Neural cell (in vitro differentiated cells): ENCODE results near the gene DLX1. TPM values are rescaled to one million over a fixed set of nuclear protein-coding genes. Genes with fewer than 3 reads are reported as not detected.

Experiments
- H2AFZ ChIP-seq: fragments of 200-600, 300-800 bp; sonication (generic), shearing (Covaris generic); 2 replicates; pipeline ENCODE4 v1.6.0; 2014; ENCODE audit warnings: low read depth, mild to moderate bottlenecking, antibody characterized with exemption, low read length, moderate library complexity
- H3F3A ChIP-seq: fragments of 200-600 bp; shearing (Covaris generic); 2 replicates; pipeline ENCODE4 v1.6.1; 2016; ENCODE audit warnings: mild to moderate bottlenecking, moderate library complexity, mixed read lengths, antibody characterized with exemption, low read length; ENCODE audit not compliant: insufficient read depth, poor library complexity, severe bottlenecking
- H3K27ac ChIP-seq: fragments of 200-600, 300-800 bp; sonication (generic), shearing (Covaris generic); 2 replicates; pipeline ENCODE4 v1.5.1; 2014; ENCODE audit warnings: mild to moderate bottlenecking, low read length, moderate library complexity
- H3K27me3 ChIP-seq: fragments of 300-800, 200-600 bp; sonication (generic), shearing (Covaris generic); 2 replicates; pipeline ENCODE4 v1.6.0; 2014; ENCODE audit warnings: mild to moderate bottlenecking, low read depth, low read length, moderate library complexity; ENCODE audit not compliant: insufficient read depth
- H3K36me3 ChIP-seq: fragments of 300-800, 200-600 bp; sonication (generic), shearing (Covaris generic); 2 replicates; pipeline ENCODE4 v1.5.1; 2014; ENCODE audit warnings: mild to moderate bottlenecking, antibody characterized with exemption, low read length, moderate library complexity; ENCODE audit not compliant: insufficient read depth
- H3K4me2 ChIP-seq: fragments of 300-800, 200-600 bp; sonication (generic), shearing (Covaris generic); 2 replicates; pipeline ENCODE4 v1.6.0; 2014; ENCODE audit warnings: mild to moderate bottlenecking, low read length
- H3K4me3 ChIP-seq: fragments of 300-800, 200-600 bp; sonication (generic), shearing (Covaris generic); 2 replicates; pipeline ENCODE4 v1.5.1; 2014; ENCODE audit warnings: mild to moderate bottlenecking, low read length, moderate library complexity
- H3K79me2 ChIP-seq: fragments of 200-600 bp; shearing (Covaris generic); replicated peaks from 2 replicates; pipeline ENCODE4 v1.6.0; 2014; ENCODE audit warnings: mild to moderate bottlenecking, low read length, moderate library complexity; ENCODE audit not compliant: insufficient read depth
- H3K9ac ChIP-seq: fragments of 300-800, 200-600 bp; sonication (generic), shearing (Covaris generic); 2 replicates; pipeline ENCODE4 v1.6.1; 2016; ENCODE audit warnings: mild to moderate bottlenecking, low read length, mixed read lengths
- H3K9me2 ChIP-seq: fragments of 200-600 bp; shearing (Covaris generic); 2 replicates; pipeline ENCODE4 v1.6.1; 2016; ENCODE audit warnings: mild to moderate bottlenecking, low read length, mixed read lengths; ENCODE audit not compliant: insufficient read depth
- H3K9me3 ChIP-seq: fragments of 200-600, 300-800 bp; sonication (generic), shearing (Covaris generic); 2 replicates; pipeline ENCODE4 v1.6.1; 2016; ENCODE audit warnings: mild to moderate bottlenecking, mixed run types, low read length, moderate library complexity, mixed read lengths
- H4K20me1 ChIP-seq: fragments of 200-600 bp; shearing (Covaris generic); 2 replicates; pipeline ENCODE4 v1.6.1; 2016; ENCODE audit warnings: mild to moderate bottlenecking, mixed run types; ENCODE audit not compliant: insufficient read depth
- CTCF ChIP-seq: fragments of 450-650 bp; IDR thresholded peaks from 2 replicates; pipeline ENCODE4 v1.5.1; 2014; ENCODE audit warnings: antibody characterized with exemption, mild to moderate bottlenecking, moderate library complexity; ENCODE audit not compliant: poor library complexity, severe bottlenecking
- EP300 ChIP-seq: fragments of 450-650 bp; conservative IDR thresholded peaks from 2 replicates; pipeline ENCODE4 v1.6.1; 2014; ENCODE audit warnings: antibody characterized with exemption, mild to moderate bottlenecking, moderate library complexity; ENCODE audit not compliant: poor library complexity, severe bottlenecking
- EZH2 ChIP-seq: fragments of 200-600, 300-800 bp; shearing (Covaris generic), sonication (generic); IDR thresholded peaks from 2 replicates; pipeline ENCODE4 v1.6.1; 2014; ENCODE audit warnings: antibody characterized with exemption, low read length, borderline replicate concordance, mild to moderate bottlenecking; ENCODE audit not compliant: insufficient read depth, poor library complexity, severe bottlenecking
- MXI1 ChIP-seq: fragments of 450-650 bp; conservative IDR thresholded peaks from 2 replicates; pipeline ENCODE4 v1.6.1; 2014; ENCODE audit warnings: antibody characterized with exemption, mild to moderate bottlenecking; ENCODE audit not compliant: poor library complexity, severe bottlenecking
- POLR2AphosphoS5 ChIP-seq: IDR thresholded peaks from 2 replicates; pipeline ENCODE4 v1.6.1; 2012
- RAD21 ChIP-seq: fragments of 450-650 bp; conservative IDR thresholded peaks from 2 replicates; pipeline ENCODE4 v1.6.1; 2014; ENCODE audit warnings: antibody characterized with exemption, mild to moderate bottlenecking, moderate library complexity
- REST ChIP-seq: IDR thresholded peaks from 2 replicates; pipeline ENCODE4 v1.6.1; 2012; ENCODE audit warnings: borderline replicate concordance
- SMC3 ChIP-seq: fragments of 450-650 bp; conservative IDR thresholded peaks from 2 replicates; pipeline ENCODE4 v1.6.1; 2014; ENCODE audit warnings: antibody characterized with exemption, mild to moderate bottlenecking, moderate library complexity; ENCODE audit not compliant: poor library complexity
- TAF1 ChIP-seq: IDR thresholded peaks from 2 replicates; pipeline ENCODE4 v1.6.1; 2012; ENCODE audit warnings: low read depth
- polyA plus RNA-seq: library from polyadenylated mRNA; depleted of rRNA; stranded (reverse); fragments of >200 nt; gene quantifications from 2 replicates; pipeline ENCODE4 v1.2.3, GENCODE V29; 2014

DLX1 gene
- polyA plus RNA-seq, 1 donor from 2014 or later: 67.3 TPM

GRCh38 chr2:172120118-172120517 is 34.8 kb downstream of the DLX1 start:
- no peak overlapping the region for H3K9ac ChIP-seq
- no peak for TF ChIP-seq CTCF
- no peak for TF ChIP-seq REST
- no peak for TF ChIP-seq EP300
- TF ChIP-seq EZH2: no peak
- TF ChIP-seq SMC3: no peak
- no peak for TF ChIP-seq POLR2AphosphoS5
- TF ChIP-seq RAD21: no peak
- TF ChIP-seq TAF1: no peak
- no peak for TF ChIP-seq MXI1
- no peak overlapping the region for H3K27ac ChIP-seq
- H3F3A ChIP-seq: no peaks in the 10 kb centered on the region
- no peaks in the 10 kb centered on the region for H3K27me3 ChIP-seq
- no peaks in the 10 kb centered on the region for H3K9me2 ChIP-seq
- no peak overlapping the region for H3K4me2 ChIP-seq
- H4K20me1 ChIP-seq: no peaks in the 10 kb centered on the region
- no peaks in the 10 kb centered on the region for H3K36me3 ChIP-seq
- H3K79me2 ChIP-seq: no peaks in the 10 kb centered on the region
- H3K4me3 ChIP-seq: no peak overlapping the region
- no peaks in the 10 kb centered on the region for H3K9me3 ChIP-seq
- H2AFZ ChIP-seq: no peak overlapping the region

DNA sequence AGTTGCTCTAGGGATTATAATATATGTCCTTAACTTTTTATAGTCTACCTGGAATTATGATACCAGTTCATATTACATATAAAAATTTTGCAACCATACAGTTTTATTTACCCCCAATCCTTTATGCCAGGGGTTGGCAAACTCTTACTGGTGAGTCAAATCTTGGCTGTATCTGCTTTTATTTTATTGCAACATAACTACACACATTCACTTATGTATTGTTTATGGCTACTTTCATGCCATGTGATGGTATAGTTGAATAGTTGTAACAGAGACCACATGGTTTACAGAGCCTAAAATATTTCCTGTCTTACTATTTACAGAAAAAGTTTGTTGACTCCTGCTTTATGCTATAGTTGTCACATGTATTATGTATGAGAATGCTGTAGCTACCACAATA is 43.2 kb downstream of the DLX1 start:
- Histone ChIP-seq H3K4me3 (no peak overlapping the region), H3K9me2 (no peaks in the 10 kb centered on the region), H3K9me3 (no peaks in the 10 kb centered on the region), H3K9ac (no peak overlapping the region), H3K36me3 (no peaks in the 10 kb centered on the region), H3K27ac (no peak overlapping the region), H3K79me2 (no peaks in the 10 kb centered on the region), H2AFZ (no peak overlapping the region), H3K4me2 (no peak overlapping the region), H3F3A (no peaks in the 10 kb centered on the region), H4K20me1 (no peaks in the 10 kb centered on the region), H3K27me3 (no peaks in the 10 kb centered on the region)
- TF ChIP-seq REST (no peak), POLR2AphosphoS5 (no peak), EZH2 (no peak), TAF1 (no peak), CTCF (no peak), EP300 (no peak), SMC3 (no peak), RAD21 (no peak), MXI1 (no peak)
